GM18858 (cell line): ENCODE results near the gene PRKACA.

Experiments used
- ATAC-seq: cut with Tn5 transposase; IDR thresholded peaks from one replicate; pipeline ENCODE4 v1.9.1; 2021; ENCODE audit not compliant: unreplicated experiment

PRKACA gene

DNA sequence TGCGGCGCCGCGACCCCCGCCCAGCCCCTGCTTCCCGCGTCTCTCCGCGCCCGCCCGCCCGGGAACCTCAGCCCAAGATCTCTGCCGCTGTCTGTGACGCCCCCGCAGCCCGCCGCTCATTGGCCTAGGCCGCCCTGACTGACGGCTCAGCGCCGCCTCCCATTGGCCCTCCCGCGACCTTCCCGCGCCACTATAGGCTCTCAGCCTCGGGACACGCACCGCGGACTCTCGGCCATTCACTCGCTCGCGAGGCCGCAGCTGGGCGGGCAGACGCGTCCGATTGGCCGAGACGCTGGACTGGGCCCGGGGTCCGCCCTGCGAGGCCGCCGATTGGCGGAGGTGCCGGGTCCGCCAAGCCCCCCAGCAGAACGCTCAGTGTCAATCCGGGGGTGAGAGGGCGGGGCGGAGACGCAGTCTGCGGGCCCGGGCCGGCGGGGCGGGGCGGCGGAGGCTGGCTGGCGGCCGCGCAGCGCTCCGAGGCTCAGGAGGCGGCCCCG is at the start of gene PRKACA:
TSS of gene PRKACA (minus strand) at position 95 of the 497 bp plus-strand sequence. CDS start 215 bp downstream, outside the sequence.
- ATAC-seq = peak; percentile 73

DNA sequence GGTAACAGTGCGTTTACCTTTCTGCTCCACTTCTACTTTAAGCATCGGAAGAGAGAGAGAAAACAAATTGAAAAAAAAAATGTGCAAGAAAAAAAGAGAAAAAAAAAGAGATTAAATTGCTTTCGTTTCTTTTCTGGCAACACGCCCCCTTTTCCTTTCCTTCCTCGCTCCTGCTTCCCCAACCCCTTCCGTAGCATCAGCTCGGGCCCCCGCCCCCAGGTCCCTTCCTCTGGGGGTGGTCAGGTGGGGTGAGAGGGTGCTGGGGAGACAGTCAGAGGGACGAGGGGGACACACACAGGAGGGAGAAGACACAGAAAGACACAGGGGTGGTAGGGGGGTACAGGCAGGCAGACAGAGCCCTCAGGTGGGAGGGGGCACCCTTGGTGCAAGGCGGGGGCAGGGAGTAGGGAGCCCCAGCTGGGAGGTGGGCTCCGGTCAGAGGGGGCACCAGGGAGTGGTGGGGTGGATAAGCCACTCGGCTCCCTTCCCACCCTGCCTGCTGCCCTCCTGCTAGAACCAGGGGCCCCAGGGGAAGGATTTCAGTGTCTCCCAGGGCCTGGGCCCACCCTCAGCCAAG is 49.5 kb upstream of the PRKACA start:
- ATAC-seq = no peak

DNA sequence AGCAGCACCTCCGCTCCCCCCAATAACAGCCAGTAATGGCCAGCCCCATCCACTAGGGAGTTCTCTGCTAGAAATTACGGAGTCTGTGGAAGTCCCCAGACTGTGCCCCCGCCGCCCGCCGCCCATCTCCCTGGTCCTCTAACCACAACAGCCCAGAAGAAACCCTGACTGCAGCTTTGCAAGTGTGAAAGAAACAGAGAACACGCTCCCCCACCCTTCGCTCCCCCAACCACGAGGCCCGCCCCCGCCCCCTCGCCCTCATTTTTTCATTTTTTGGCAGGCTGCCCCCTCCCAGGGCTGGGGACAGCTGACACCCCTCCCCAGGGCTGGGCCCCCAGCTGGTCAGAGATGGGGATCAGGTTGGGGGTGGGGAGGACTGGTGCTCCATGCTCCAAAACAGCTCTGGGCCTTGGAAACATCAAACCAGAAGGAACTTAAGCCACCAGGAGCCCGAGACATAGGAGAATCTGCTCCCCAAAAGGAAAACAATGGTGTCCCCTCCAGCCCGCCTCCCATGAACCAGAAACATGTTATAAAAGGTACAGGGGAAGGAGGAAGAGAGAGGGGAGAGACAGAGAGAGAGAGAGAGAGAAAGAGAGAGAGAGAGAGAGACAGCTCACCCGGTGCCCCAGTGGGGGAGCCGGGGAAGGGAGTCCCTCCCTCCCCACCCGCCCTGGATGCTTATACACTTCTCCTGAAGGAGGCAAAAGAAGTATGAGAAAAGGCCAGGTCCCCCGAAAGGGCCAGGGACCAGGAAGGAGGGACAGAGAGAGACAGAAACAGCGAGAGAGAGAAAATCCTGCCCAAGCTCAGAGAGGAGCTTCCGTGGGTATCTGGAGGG is 48.6 kb upstream of the PRKACA start:
- ATAC-seq = no peak

DNA sequence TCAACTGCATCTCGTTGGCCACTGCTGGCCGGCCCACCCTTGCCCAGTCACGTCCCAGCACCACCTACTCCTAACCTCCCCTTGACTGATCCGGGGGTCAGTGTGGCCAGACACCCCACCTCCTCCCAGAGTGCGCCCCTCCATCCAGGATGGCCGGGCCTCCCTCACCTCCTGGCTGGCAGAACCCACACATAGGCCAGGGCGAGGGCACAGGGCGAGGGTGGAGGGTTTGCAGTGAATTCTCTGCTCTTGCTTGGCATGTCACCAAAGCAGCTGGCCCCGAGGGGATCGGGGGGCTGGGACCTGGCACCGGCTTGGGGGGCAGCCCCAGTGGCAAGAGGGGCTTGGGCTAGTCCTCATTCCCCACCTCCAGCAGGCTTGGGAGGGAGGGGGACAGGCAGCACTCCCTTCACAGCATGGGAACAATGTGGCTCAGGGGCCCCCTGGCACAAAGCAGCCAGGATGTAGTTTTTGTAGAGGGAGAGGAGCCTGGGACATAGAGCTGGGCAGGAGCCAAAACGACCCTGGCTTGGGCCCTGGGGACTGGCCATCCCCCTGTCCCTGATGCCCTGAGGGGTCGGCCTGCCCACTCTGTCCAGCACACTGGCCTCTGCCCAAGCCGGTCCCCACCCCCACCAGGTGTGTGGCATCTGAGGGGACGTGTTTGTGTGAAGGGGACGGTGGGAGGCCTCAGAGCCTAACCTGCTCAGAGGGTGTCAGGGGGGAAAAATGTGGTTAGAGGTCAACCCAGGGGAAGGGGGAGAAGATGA is 47.3 kb upstream of the PRKACA start:
- no peak for ATAC-seq

DNA sequence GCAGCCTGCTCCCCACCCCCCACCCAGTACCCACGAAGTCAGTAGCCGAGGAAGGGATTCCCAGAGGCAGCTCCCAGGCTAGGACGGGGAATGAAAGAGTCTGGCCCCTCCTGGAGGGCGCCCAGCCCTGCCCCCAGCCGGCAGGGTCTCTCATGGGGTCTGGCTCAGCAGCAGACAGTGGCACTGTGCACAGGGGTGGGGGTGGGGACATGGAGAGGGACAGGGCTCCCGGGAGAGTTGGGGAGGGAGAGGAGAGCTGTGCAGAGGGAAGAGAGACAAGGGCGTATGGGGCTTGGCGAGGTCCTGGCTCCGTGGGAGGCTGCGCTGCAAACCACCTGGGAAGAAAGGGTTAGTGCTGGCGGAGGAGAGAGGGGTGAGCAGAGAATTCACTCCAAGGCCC is 46.5 kb upstream of the PRKACA start:
- no peak for ATAC-seq

DNA sequence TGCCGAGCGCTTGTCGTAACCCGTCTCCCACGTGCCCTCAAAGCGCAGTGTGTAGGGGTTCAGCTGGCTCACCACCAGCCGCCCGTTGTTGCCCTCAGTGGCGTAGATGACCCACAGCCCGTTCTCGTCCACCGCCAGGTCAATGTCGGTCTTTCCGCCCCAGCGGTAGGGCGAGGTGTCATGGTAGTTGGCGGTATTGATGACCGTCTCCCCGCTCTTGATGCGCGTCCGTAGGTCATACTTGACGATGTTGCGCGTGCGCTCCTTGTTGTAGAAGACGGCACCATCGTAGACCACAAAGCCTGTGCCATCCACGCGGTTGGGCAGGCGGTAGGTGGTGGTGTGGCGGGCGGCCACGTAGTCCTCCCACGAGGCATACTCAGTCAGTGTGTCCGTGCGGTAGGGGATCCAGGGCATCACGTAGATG is 45.3 kb upstream of the PRKACA start:
- ATAC-seq = no peak

DNA sequence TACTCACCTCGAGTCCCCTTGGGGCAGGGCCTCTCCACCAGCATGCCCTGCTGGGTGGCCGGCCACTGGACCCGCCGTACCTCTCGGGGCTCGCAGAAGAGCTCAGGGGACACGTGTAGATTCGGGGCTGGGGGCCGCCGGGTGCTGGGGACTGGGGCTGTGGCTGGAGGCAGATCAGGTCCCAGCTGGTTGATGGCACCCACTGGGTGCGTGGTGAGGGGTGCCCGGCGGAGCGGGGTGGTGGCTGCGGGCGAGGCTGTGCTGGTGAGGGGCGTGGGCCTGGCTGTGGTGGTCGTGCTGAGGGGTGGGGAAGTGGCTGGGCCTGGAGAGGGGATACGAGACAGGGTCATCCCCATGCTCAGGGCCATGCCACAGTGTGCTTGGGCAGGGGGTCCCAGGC is 43.7 kb upstream of the PRKACA start:
- no peak for ATAC-seq

DNA sequence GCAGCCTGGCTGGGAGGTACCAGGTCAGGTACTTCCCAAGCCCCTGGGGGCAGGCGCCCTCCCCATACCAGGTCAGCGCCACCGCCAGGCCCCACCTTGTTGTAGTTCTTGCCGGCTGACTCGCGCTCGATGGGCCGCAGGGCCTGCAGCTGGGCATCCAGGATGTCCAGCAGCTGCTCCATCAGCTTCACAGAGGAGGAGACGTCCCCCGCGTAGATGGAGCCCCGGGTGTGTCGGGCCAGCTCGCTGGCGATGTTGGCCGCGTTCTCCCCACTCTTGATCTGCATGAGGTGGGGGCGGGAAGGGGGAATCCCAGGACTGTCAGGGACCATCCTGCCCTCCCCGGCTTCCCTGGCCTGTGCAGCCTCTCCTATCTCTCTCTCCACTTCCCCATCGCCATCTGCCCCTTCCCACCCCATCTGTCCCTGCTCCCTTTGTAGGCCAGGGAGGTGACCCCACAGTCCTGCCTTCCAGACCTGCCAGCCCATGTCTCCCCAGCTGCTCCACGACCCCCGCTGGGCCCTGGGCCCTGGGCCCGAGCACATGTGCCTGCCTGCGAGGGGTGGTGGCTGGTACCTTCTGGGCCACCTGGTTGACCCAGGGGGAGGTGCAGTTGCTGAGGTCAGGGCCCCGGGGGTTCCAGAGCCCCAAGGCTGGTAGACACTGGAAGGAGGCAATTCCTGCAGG is 42.6 kb upstream of the PRKACA start:
- no peak for ATAC-seq

DNA sequence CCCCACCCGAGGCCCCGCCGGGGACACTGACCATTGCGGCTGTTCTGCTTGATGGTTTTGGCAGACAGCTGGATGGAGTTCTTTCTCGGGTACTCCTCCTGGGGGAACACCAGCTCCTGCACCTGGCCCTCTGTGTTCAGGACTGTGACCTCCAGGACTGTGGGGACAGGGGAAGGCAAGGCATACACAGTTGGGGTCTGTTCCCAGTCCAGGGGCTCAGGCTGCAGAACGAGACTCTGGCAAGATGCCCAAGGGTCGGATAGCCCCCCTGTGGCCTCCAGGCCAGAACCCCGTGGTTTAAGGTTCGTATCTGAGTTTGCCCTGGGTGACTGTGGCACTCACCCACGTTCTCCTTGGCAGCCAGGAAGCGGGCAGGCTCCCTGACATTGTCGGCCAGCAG is 41.5 kb upstream of the PRKACA start:
- ATAC-seq = no peak

DNA sequence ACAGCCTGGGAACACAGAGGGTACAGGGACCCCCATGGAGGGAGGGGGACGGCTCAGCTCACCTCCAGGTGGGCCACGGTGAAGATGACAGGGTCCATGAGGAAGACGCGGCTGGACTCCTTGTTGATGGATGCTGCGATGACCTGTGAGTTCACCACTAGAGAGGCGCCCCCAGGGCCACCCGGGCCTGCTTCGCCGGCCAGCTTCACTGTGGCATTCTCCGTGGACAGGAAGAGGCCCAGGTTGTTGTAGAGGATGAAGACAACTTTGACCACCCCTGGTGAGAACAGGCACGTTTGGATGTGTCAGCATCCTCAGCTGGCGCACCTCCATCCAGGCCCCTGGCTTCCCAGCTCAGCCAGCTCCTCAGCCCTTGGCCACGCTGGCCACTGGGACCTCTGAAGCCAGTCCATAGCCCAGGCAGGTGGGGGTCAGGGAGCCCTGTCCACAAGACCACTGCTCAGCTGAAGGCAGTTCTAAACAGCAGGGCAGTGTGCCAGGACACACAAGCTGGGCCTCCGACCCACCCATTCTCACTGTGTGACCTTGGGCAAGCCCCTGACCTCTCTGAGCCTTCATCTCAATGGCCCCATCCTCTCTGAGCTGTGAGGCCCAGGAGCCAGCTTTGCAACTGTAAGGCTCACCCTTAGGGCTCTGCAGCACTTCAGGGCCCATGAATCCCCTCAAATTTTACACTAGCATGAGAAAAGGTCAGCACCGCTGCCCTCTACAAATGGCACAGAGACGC is 40.9 kb upstream of the PRKACA start:
- ATAC-seq = no peak

DNA sequence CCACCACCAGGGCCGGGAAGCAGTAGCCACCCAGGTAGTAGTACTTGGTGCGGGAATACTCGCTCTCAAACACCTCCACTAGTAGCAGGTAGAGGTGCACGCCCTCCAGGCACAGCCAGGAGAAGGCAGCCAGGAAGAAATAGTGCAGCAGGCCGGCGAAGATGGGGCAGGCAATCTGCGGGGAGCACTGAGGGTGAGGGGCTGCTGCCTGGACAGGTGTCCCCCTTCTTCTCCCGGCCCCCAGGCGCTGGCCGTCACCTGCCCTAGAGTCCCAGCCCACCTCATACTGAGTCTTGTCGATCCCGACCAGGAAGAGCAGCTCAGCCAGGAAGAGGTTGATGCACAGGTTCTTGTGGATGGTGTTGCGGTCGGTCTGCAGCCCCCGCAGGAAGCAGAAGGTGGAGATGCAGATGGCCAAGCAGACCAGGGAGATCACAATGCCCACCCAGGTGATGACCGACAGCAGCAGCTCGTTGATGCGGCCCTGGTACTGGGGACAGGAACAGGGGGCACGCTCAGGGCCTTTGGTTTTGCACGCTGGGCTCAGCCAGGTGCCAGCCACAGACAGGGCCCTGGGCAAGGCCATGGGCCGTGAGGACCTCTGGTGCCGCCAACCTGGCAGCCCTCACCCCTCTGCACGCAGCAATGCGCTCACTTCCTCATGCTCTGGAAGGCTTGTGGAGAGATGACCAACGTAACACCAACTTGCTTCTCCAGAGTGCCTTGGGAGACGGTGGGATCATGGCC is 39.6 kb upstream of the PRKACA start:
- ATAC-seq = no peak

DNA sequence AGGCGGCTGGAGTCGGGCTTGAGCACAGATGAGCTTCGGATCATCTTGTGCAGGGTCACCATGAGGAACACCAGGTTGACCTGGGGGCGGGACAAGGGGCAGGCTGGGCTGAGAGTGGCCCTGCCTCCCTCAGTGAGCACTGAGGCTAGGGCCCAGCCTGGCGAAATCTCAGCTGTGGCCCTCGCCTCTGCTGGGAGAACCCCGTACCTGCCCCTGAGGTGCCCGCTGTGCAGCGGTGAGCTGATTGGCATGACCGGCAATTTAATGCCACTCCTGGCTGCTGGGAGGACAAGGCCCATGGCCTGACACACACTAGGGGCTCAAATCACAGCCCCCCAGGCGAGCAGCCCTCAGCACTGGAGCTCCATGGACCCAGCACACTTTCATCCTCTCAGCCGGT is 38.6 kb upstream of the PRKACA start:
- no peak for ATAC-seq

DNA sequence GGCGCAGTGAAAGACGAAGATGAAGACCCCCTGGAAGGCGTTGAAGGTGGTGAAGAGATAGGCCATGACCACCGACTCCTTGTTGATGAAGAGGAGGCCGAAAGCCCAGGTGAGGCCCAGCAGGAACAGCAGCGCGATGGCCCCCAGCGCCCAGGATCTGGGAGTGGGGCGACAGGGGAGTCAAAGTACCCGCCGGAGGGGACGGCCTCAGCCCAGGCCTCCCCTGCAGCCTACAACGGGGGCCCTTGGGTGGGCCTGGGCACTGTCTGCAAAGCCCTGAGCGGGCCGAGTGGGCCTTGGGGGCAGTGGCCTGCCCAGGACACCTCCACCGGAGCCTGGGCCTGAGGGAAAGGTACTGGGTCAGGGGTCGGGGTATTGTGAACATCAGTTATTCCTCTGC is 37.8 kb upstream of the PRKACA start:
- no peak for ATAC-seq

DNA sequence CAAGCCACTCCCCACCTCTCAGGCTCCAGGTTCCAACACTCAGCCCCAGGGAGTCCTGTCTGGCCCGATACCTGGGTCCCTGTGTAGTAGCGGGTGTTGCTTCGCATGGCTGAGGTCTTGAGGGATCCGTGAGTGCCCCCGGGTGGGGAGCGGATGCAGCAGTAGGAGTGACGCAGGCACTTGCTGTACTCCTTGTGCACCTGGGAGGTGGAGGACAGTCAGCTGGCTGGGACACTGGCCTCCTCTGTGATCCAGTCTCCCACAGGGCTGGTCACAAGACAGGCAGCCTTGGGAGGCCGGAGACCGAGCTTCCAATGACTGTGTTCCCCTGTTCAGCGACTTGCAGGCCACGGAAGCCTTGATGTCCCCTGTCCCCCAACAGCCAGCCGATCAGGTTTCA is 35.2 kb upstream of the PRKACA start:
- ATAC-seq = no peak

DNA sequence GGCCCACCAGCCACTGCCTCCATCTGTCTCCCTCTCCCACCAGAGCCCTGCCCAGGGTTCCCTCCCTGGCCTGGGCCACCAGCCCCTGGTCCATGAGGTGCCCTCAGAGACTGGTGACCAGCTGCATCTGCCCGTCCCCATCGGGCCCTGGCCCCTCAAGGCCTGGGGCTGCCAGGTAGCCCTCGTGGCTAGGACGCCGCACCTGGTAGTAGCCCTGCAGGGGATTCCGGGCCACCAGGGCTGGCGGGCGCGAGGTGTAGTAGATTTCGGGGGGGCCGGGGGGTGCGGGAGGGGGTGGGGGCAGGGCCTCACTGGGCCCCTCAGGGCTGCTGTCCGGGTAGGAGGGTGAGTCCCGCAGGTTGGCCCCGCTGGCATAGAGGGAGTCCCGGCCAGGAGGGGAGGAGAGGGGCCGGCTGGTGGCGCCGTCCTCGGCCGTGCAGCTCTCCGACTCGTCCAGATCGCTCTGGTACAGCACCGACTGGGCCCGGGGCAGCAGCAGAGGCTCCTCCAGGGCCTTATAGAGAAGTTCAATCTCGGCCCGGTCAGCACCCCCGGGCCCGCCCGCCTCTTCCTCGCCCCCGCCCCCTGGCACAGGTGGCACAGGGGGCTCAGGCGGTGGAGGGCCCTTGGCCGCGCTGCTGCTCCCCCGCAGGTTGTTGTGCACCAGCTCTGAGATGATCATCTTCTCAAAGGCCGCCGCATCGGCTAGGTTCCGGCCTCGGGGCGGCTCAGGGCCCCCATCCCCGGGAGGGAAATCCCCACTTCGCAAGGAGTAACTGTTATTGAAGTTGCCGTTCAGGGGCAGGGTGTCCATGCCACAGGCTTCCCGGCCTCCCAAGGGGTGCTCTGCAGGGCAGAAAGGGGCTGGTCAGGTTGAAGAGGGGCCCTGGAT is 33.5 kb upstream of the PRKACA start:
- ATAC-seq = no peak

DNA sequence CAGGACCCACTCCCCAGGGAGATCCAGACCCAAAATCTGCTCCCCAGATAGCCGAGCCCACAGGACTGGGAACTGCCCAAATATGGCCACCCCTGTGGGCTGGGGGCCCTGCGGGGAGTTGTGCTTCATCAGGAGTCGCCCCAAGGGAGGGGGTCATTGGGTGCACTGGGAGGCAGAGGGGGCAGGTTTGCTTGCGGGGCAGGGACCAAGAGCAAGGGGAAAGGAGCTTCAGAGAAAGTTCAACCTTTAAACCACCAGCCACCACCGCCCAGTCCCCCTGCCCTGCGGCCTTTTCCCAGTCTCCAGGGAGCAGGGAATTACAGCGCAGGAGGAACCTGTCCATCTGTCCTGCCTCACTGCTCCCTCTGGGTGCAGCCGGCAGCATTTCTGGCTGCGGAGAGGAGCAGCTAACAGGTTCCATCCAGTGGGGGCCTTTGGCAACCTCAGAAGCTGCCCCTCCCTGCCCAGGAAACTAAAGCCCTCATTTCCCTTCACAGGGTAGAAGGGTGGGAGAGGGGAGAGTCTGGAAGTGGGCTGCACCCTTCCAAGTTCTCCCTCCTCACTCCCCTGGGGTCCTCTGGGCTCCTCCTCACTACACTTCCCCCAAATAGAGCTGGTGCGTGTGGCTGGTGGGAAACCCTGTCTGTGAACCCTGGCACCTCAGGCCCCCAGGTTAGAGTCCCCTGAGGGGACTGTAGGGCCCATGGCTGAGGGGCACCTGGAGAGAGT is 32.6 kb upstream of the PRKACA start:
- no peak for ATAC-seq

DNA sequence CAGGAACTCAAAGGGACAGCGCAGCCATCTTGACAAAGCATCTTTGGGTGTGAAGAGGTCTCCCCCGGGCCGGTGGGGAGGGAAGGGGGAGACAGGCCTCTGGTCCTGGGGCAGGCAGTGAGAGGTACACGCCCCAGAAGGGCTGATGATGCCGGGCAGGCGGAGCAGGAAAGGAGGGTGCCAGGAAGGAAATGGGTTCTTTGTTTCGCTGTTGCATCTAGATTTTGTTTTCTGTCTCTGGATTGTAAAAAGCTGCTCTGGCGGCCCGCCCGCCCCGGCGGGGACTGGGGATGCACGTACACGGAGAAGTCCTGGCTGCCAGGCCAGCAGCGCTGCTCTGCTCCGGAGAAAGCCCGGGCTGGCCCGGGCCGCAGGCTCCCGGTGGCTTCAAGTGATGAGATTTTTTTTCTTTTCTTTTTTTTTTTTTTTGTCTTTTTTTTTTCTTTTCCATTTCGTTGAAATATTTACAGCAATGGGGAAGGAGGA is 32.0 kb upstream of the PRKACA start:
- ATAC-seq = no peak
